Smooth muscle cell (in vitro differentiated cells): ENCODE measurements around the gene KSR2. TPM values are rescaled to one million over a fixed set of nuclear protein-coding genes. Genes with fewer than 3 reads are reported as not detected.

Experiments
- DNase-seq: peaks from one replicate; lab custom pipeline; 2025; ENCODE audit not compliant: unreplicated experiment; lab: John Stamatoyannopoulos, UW
- H2AFZ ChIP-seq: fragments of 200-600 bp; sonication (generic); 2 replicates; pipeline ENCODE4 v1.6.0; 2016; ENCODE audit warnings: antibody characterized with exemption, low read depth, mild to moderate bottlenecking
- H3F3A ChIP-seq: fragments of 200-600 bp; sonication (generic); 2 replicates; pipeline ENCODE4 v1.6.0; 2017; ENCODE audit warnings: antibody characterized with exemption, low read depth
- H3K27ac ChIP-seq: fragments of 200-600 bp; sonication (generic); 2 replicates; pipeline ENCODE4 v1.5.1; 2016; ENCODE audit warnings: low read depth, mild to moderate bottlenecking
- H3K27me3 ChIP-seq: fragments of 200-600 bp; sonication (generic); 2 replicates; pipeline ENCODE4 v1.6.1; 2016; ENCODE audit warnings: low read depth, mild to moderate bottlenecking
- H3K36me3 ChIP-seq: fragments of 200-600 bp; sonication (generic); 2 replicates; pipeline ENCODE4 v1.5.1; 2016; ENCODE audit warnings: low read depth
- H3K4me1 ChIP-seq: fragments of 200-600 bp; sonication (generic); 2 replicates; pipeline ENCODE4 v1.5.1; 2016; ENCODE audit warnings: low read depth
- H3K4me2 ChIP-seq: fragments of 200-600 bp; sonication (generic); 2 replicates; pipeline ENCODE4 v1.6.0; 2016; ENCODE audit warnings: mild to moderate bottlenecking
- H3K4me3 ChIP-seq: fragments of 200-600 bp; sonication (generic); 2 replicates; pipeline ENCODE4 v1.5.1; 2016; ENCODE audit warnings: mild to moderate bottlenecking
- H3K79me2 ChIP-seq: fragments of 200-600 bp; sonication (generic); 2 replicates; pipeline ENCODE4 v1.6.0; 2016; ENCODE audit warnings: low read depth, mild to moderate bottlenecking
- H3K9ac ChIP-seq: fragments of 200-600 bp; sonication (generic); 2 replicates; pipeline ENCODE4 v1.6.0; 2016; ENCODE audit warnings: low read depth
- H3K9me3 ChIP-seq: fragments of 200-600 bp; sonication (generic); replicated peaks from 2 replicates; pipeline ENCODE4 v1.5.1; 2016; ENCODE audit warnings: low read depth
- H4K20me1 ChIP-seq: fragments of 200-600 bp; sonication (generic); 2 replicates; pipeline ENCODE4 v1.6.0; 2016; ENCODE audit warnings: low read depth
- WGBS: methylation state at CpG from one replicate; pipeline ENCODE4 v1.1.7; 2016; ENCODE audit warnings: low lambda C conversion rate; 5-methylcytosine and 5-hydroxymethylcytosine counted together
- polyA plus RNA-seq: library from polyadenylated mRNA; unstranded; fragments of >200 nt; fragmentation: Nextera tagmentation; extraction: Ambion mirVana; gene quantifications from 2 replicates; pipeline ENCODE4 v1.2.1, GENCODE V29; 2016
- total RNA-seq: library from RNA; depleted of rRNA; stranded (reverse); fragments of >200 nt; gene quantifications from 2 replicates; pipeline ENCODE4 v1.2.3, GENCODE V29; 2014
- TF ChIP-seq, protein P1 (sequence below): fragments of 200-600 bp; sonication (generic); IDR thresholded peaks from 2 replicates; pipeline ENCODE4 v1.5.1; 2017; ENCODE audit warnings: borderline replicate concordance, mild to moderate bottlenecking, antibody characterized with exemption; ENCODE audit not compliant: insufficient read depth, poor library complexity, severe bottlenecking

The KSR2 gene
- total and polyA plus RNA-seq, 2 experiments from 2014 or later, result 0.04 TPM; not detected in 1

DNA sequence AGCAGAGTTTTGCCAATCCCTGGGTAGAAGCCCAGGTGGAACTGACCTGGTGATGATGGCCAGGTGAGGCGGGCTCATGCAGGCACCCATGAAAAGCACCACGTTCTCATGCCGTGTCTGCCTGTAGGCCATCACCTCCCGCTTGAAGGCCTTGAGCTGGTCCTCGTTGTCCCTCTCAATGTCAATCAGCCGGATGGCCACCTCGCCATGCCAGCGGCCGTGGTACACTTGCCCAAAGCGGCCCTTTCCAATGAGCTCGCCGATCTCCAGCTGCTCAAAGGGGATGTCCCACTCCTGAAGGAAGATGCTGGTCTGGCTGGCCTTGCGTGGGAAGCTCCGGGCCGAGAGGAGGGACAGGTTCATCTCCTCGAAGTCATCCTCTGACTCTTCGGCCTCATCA lies 444.0 kb downstream of the KSR2 start:
- Histone ChIP-seq H3K4me2 (no peak overlapping the region), H3K36me3 (no peaks in the 10 kb centered on the region), H3K4me3 (no peak overlapping the region), H3F3A (no peaks in the 10 kb centered on the region), H4K20me1 (no peaks in the 10 kb centered on the region), H3K27me3 (peaks cover 9% of the 10 kb centered on the region), H3K9ac (no peak overlapping the region), H3K79me2 (no peaks in the 10 kb centered on the region), H3K4me1 (no peaks in the 10 kb centered on the region), H3K9me3 (no peaks in the 10 kb centered on the region), H3K27ac (no peak overlapping the region), H2AFZ (no peak overlapping the region)
- WGBS, result 89% methylated on average over 17 of the region's 17 CpGs
- no peak for DNase-seq
- TF ChIP-seq, protein P1, sequence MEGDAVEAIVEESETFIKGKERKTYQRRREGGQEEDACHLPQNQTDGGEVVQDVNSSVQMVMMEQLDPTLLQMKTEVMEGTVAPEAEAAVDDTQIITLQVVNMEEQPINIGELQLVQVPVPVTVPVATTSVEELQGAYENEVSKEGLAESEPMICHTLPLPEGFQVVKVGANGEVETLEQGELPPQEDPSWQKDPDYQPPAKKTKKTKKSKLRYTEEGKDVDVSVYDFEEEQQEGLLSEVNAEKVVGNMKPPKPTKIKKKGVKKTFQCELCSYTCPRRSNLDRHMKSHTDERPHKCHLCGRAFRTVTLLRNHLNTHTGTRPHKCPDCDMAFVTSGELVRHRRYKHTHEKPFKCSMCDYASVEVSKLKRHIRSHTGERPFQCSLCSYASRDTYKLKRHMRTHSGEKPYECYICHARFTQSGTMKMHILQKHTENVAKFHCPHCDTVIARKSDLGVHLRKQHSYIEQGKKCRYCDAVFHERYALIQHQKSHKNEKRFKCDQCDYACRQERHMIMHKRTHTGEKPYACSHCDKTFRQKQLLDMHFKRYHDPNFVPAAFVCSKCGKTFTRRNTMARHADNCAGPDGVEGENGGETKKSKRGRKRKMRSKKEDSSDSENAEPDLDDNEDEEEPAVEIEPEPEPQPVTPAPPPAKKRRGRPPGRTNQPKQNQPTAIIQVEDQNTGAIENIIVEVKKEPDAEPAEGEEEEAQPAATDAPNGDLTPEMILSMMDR, result no peak

DNA sequence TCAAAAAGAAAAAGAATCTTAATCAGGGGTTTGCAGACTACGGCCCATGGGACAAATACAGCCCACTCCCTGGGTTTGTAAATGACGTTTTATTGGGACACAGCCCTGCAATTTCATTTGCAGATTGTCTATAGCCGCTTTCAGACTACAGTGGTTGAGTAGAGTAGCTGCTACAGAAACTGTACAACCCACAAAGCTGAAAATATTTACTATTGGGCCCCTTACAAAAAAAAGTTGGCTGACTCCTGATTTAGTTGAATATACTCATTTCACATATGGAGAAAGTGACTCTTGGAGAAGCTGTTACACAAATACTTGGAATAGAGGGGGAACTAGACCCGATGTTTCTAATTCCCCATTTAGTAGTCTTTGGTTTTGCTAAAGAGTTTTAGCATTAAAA lies 444.8 kb downstream of the KSR2 start:
- H3K4me1 ChIP-seq, result no peaks in the 10 kb centered on the region
- no peak overlapping the region for H3K4me3 ChIP-seq
- no peaks in the 10 kb centered on the region for H3K36me3 ChIP-seq
- no peak overlapping the region for H3K4me2 ChIP-seq
- H3F3A ChIP-seq, result no peaks in the 10 kb centered on the region
- H4K20me1 ChIP-seq, result no peaks in the 10 kb centered on the region
- H3K9me3 ChIP-seq, result no peaks in the 10 kb centered on the region
- H3K79me2 ChIP-seq, result no peaks in the 10 kb centered on the region
- 79% methylated on average over 4 of the region's 4 CpGs for WGBS
- no peak overlapping the region for H3K27ac ChIP-seq
- DNase-seq, result no peak
- H2AFZ ChIP-seq, result no peak overlapping the region
- TF ChIP-seq, protein P1, result no peak
- peaks cover 9% of the 10 kb centered on the region for H3K27me3 ChIP-seq
- no peak overlapping the region for H3K9ac ChIP-seq

DNA sequence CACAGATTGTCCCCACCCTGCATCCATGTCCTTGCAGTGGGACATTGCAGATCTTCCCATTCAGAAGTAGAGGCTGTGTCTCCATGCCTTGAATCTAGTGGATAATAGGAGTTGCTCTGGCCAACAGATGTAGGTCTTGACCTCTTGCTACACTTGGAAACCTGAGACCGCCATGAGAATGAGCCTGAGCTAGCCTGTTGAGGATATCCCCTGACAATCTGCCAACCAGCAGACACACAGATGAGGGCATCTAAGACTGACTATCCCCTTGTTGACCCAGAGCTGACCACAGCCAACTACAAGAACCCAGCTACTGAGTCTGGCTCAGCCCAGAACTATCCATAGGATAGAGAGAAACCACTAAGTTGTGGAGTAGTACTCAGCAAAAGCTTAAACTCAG lies 446.2 kb downstream of the KSR2 start:
- DNase-seq, result no peak
- no peak overlapping the region for H2AFZ ChIP-seq
- TF ChIP-seq, protein P1, result no peak
- WGBS, result 90% methylated on average over 1 of the region's 1 CpG
- H3K9me3 ChIP-seq, result no peaks in the 10 kb centered on the region
- H4K20me1 ChIP-seq, result no peaks in the 10 kb centered on the region
- no peak overlapping the region for H3K9ac ChIP-seq
- H3F3A ChIP-seq, result no peaks in the 10 kb centered on the region
- no peak overlapping the region for H3K4me2 ChIP-seq
- H3K27me3 ChIP-seq, result peaks cover 7% of the 10 kb centered on the region
- no peak overlapping the region for H3K27ac ChIP-seq
- no peak overlapping the region for H3K4me3 ChIP-seq
- no peaks in the 10 kb centered on the region for H3K79me2 ChIP-seq
- H3K4me1 ChIP-seq, result no peaks in the 10 kb centered on the region
- no peaks in the 10 kb centered on the region for H3K36me3 ChIP-seq

DNA sequence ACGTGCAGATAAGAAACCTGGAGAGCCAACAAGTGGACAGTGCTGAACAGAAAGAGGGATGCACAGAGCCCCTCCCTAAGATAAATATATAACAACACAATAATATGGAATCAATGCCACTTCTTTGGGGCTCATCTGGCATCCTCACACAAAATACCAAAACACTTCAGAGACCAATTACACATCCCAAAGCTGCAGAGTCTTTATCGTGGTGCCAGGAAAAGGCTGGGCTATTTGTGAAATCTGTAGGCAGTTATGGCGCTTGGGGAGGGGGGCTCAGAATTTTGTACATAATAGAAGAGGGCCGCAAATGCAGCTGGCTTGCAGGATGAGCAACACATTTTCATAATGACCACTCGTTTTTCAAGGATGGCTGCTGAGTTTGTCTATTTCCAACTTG lies 446.9 kb downstream of the KSR2 start:
- TF ChIP-seq, protein P1, result no peak

More for the DNA sequence above, 446.9 kb downstream of the KSR2 start:
- H3K4me3 ChIP-seq, result no peak overlapping the region
- H3K4me2 ChIP-seq, result no peak overlapping the region
- no peak overlapping the region for H2AFZ ChIP-seq
- no peaks in the 10 kb centered on the region for H3F3A ChIP-seq
- no peaks in the 10 kb centered on the region for H3K9me3 ChIP-seq
- peaks cover 2% of the 10 kb centered on the region for H3K27me3 ChIP-seq
- H3K36me3 ChIP-seq, result no peaks in the 10 kb centered on the region
- H3K79me2 ChIP-seq, result no peaks in the 10 kb centered on the region
- 83% methylated on average over 5 of the region's 5 CpGs for WGBS
- no peak overlapping the region for H3K9ac ChIP-seq
- H3K4me1 ChIP-seq, result no peaks in the 10 kb centered on the region
- no peak overlapping the region for H3K27ac ChIP-seq
- no peak for DNase-seq
- H4K20me1 ChIP-seq, result no peaks in the 10 kb centered on the region
